Progenitor cell of endocrine pancreas (in vitro differentiated cells): ENCODE results near the gene SQSTM1. TPM values are rescaled to one million over a fixed set of nuclear protein-coding genes. Genes with fewer than 3 reads are reported as not detected.
A peak's percentile ranks its signal among the peaks of the same experiment; 100 is the strongest.

Experiments
- DNase-seq: peaks from one replicate; pipeline ENCODE4 v3.0.0; 2021; ENCODE audit warnings: low spot score; ENCODE audit not compliant: unreplicated experiment
- H3K27ac Mint-ChIP-seq: 2 replicates; pipeline ENCODE4 v1.8.0; 2021; ENCODE audit warnings: mild to moderate bottlenecking, moderate library complexity, mixed read lengths
- H3K27me3 Mint-ChIP-seq: 2 replicates; pipeline ENCODE4 v1.8.0; 2021; ENCODE audit warnings: mixed read lengths
- H3K36me3 Mint-ChIP-seq: 2 replicates; pipeline ENCODE4 v1.8.0; 2022; ENCODE audit warnings: mixed read lengths; ENCODE audit not compliant: insufficient read depth
- H3K4me1 Mint-ChIP-seq: 2 replicates; pipeline ENCODE4 v1.8.0; 2021; ENCODE audit warnings: low read depth, mixed read lengths
- H3K4me3 Mint-ChIP-seq: 2 replicates; pipeline ENCODE4 v1.8.0; 2021; ENCODE audit warnings: low read depth, mild to moderate bottlenecking, moderate library complexity, mixed read lengths
- H3K9me3 Mint-ChIP-seq: 2 replicates; pipeline ENCODE4 v1.8.0; 2021; ENCODE audit warnings: low read depth, mixed read lengths
- CTCF ChIP-seq: fragments of 200-600 bp; sonication (generic); IDR thresholded peaks from one replicate; pipeline ENCODE4 v1.5.0; 2021; ENCODE audit warnings: antibody characterized with exemption, mild to moderate bottlenecking; ENCODE audit not compliant: unreplicated experiment
- total RNA-seq: library from RNA; stranded (reverse); gene quantifications from 2 replicates; pipeline ENCODE4 v1.2.1, GENCODE V29; 2021

The SQSTM1 gene
- total RNA-seq, 1 donor from 2014 or later: 113 TPM

GRCh38 chr5:179821298-179822058, 773 bp downstream of the SQSTM1 start:
- Mint-ChIP-seq H3K9me3 (no peaks in the 10 kb centered on the region), H3K4me3 (peak overlapping the region; percentile 91), H3K4me1 (peaks cover 50% of the 10 kb centered on the region), H3K27ac (peak overlapping the region; percentile 97), H3K27me3 (no peaks in the 10 kb centered on the region), H3K36me3 (peaks cover 22% of the 10 kb centered on the region)
- DNase-seq: peak; percentile 55
- no peak for TF ChIP-seq CTCF

- Mint-ChIP-seq H3K27me3 (no peaks in the 10 kb centered on the region), H3K4me1 (peaks cover 50% of the 10 kb centered on the region), H3K36me3 (peaks cover 27% of the 10 kb centered on the region), H3K4me3 (peak overlapping the region; percentile 91), H3K9me3 (no peaks in the 10 kb centered on the region), H3K27ac (peak overlapping the region; percentile 97)
- no peak for DNase-seq
- no peak for TF ChIP-seq CTCF
These were observed 1.3 kb downstream of the SQSTM1 start for GRCh38 chr5:179822059-179822432.

GRCh38 chr5:179822444-179822990, 1.8 kb downstream of the SQSTM1 start:
- TF ChIP-seq CTCF: no peak
- H3K9me3 Mint-ChIP-seq: no peaks in the 10 kb centered on the region
- peak overlapping the region; percentile 91 for H3K4me3 Mint-ChIP-seq
- no peaks in the 10 kb centered on the region for H3K27me3 Mint-ChIP-seq
- peak overlapping the region; percentile 97 for H3K27ac Mint-ChIP-seq
- peaks cover 30% of the 10 kb centered on the region for H3K36me3 Mint-ChIP-seq
- DNase-seq: no peak
- H3K4me1 Mint-ChIP-seq: peaks cover 50% of the 10 kb centered on the region

GRCh38 chr5:179823937-179824744, 3.4 kb downstream of the SQSTM1 start:
- no peak for DNase-seq
- Mint-ChIP-seq H3K27ac (peak overlapping the region; percentile 83), H3K27me3 (no peaks in the 10 kb centered on the region), H3K4me1 (peaks cover 43% of the 10 kb centered on the region), H3K9me3 (no peaks in the 10 kb centered on the region), H3K4me3 (peak overlapping the region; percentile 61), H3K36me3 (peaks cover 44% of the 10 kb centered on the region)
- TF ChIP-seq CTCF: no peak

GRCh38 chr5:179824745-179825112, 4.0 kb downstream of the SQSTM1 start:
- Mint-ChIP-seq H3K36me3 (peaks cover 50% of the 10 kb centered on the region), H3K27me3 (no peaks in the 10 kb centered on the region), H3K27ac (peak overlapping the region; percentile 83), H3K4me1 (peaks cover 41% of the 10 kb centered on the region), H3K9me3 (no peaks in the 10 kb centered on the region), H3K4me3 (peak overlapping the region; percentile 61)
- TF ChIP-seq CTCF: no peak
- no peak for DNase-seq
